HepG2 (cell line): Measurements from ENCODE around the gene CMKLR1.

Experiments used
- ATAD3A ChIP-seq: sonication (generic); formaldehyde crosslinking; IDR thresholded peaks from 2 replicates; pipeline ENCODE4 v1.4.0; 2020; ENCODE audit warnings: missing genetic modification reagents
- ATF7 ChIP-seq, 2 experiments: fragments of 450-650 bp in 1 of 2; sonication (generic) in 1 of 2; formaldehyde crosslinking in 1 of 2; IDR thresholded peaks; 2 replicates each; pipeline versions ENCODE4 v1.4.0 to v1.6.1; 2016 to 2020; ENCODE audit warnings: antibody characterized with exemption in 1 of 2, mild to moderate bottlenecking in 1 of 2, missing genetic modification reagents in 1 of 2
- ETV6 ChIP-seq: sonication (generic); formaldehyde crosslinking; conservative IDR thresholded peaks from 2 replicates; pipeline ENCODE4 v1.4.0; 2020; ENCODE audit warnings: missing genetic modification reagents
- SIN3B ChIP-seq: fragments of 150-350 bp; IDR thresholded peaks from 2 replicates; pipeline ENCODE4 v1.6.1; 2014; ENCODE audit warnings: low read length
- SRF ChIP-seq: IDR thresholded peaks from 2 replicates; pipeline ENCODE4 v1.6.1; 2011; ENCODE audit warnings: mild to moderate bottlenecking, low read depth, low read length, moderate library complexity
- TBX2 ChIP-seq: sonication (generic); formaldehyde crosslinking; IDR thresholded peaks from 2 replicates; pipeline ENCODE4 v1.5.0; 2020; ENCODE audit warnings: missing genetic modification reagents, mild to moderate bottlenecking, borderline replicate concordance
- ZNF253 ChIP-seq: sonication (generic); formaldehyde crosslinking; IDR thresholded peaks from 2 replicates; pipeline ENCODE4 v1.8.0; 2022; ENCODE audit warnings: mild to moderate bottlenecking, missing genetic modification reagents, borderline replicate concordance
- ZNF883 ChIP-seq: sonication (generic); formaldehyde crosslinking; IDR thresholded peaks from 2 replicates; pipeline ENCODE4 v1.5.1; 2020; ENCODE audit warnings: mild to moderate bottlenecking, missing genetic modification reagents; ENCODE audit errors: not compliant biosample characterization

DNA sequence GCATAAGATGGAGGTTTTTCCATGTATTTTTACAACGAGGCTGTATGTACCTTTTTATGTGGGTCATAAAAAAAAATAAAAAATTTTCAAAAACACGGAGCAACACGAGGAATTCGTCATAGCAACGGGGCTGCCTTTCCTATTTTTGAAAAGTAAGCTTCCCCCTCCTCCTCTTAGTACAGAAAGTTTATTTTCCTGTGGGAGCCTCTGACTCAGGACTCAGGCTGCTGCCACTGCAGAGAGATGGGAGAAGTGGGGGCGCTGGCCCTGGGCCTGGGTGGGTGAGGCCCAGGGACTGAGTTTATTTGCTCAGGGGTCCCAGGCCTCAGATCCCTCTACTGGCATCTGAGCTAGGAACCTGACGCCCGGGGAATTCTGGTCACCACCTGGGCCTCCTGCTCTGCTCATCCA is 10.2 kb upstream of the CMKLR1 start:
- no peak for TF ChIP-seq SIN3B
- no peak for TF ChIP-seq ZNF253 (CRISPR knock-in tag)
- no peak for TF ChIP-seq ATF7 (IDR thresholded peaks at IDR 0.05)
- no peak for TF ChIP-seq ATF7 (CRISPR knock-in tag; IDR thresholded peaks at IDR 0.05)
- TF ChIP-seq ETV6 (CRISPR knock-in tag) = no peak
- no peak for TF ChIP-seq ATAD3A (CRISPR knock-in tag)
- TF ChIP-seq TBX2 (CRISPR knock-in tag) = no peak
- no peak for TF ChIP-seq SRF
- TF ChIP-seq ZNF883 (CRISPR knock-in tag) = no peak
